Ammon's horn (tissue), 1 donor: ENCODE results near the gene FAM89A.
"Not testable (repeated sequence)": the region's sequence is repeated elsewhere in the genome, so short reads cannot be mapped to it uniquely, and the experiment has no call there.

Experiments used
- DNase-seq: peaks from one replicate; pipeline ENCODE4 v3.0.0-alpha.2; 2016; ENCODE audit warnings: low spot score

The FAM89A gene

GRCh38 chr1:231029841-231030240 lies 10.2 kb downstream of the FAM89A start:
- no peak for DNase-seq

- DNase-seq: not testable (repeated sequence)
Observed at GRCh38 chr1:231029247-231029646, 10.8 kb downstream of the FAM89A start.

GRCh38 chr1:231028682-231029081 lies 11.4 kb downstream of the FAM89A start:
- DNase-seq: no peak

- DNase-seq: no peak
Observed at GRCh38 chr1:231027971-231028370, 12.1 kb downstream of the FAM89A start.

- DNase-seq: no peak
Observed at GRCh38 chr1:231027136-231027925, 12.7 kb downstream of the FAM89A start.

GRCh38 chr1:231026576-231026975 lies 13.5 kb downstream of the FAM89A start:
- no peak for DNase-seq

GRCh38 chr1:231023150-231023549 lies 16.9 kb downstream of the FAM89A start:
- no peak for DNase-seq

GRCh38 chr1:231022543-231022942 lies 17.5 kb downstream of the FAM89A start:
- DNase-seq: not testable (repeated sequence)

- DNase-seq: no peak
Observed at GRCh38 chr1:231021540-231022031, 18.5 kb downstream of the FAM89A start.

GRCh38 chr1:231020816-231021215 lies 19.2 kb downstream of the FAM89A start:
- no peak for DNase-seq

GRCh38 chr1:231020139-231020601 lies 19.9 kb downstream of the FAM89A start:
- DNase-seq: no peak

GRCh38 chr1:231019711-231020110 lies 20.3 kb downstream of the FAM89A start:
- no peak for DNase-seq

- no peak for DNase-seq
Observed at GRCh38 chr1:231016966-231017365, 23.1 kb downstream of the FAM89A start.

- no peak for DNase-seq
Observed at GRCh38 chr1:231016234-231016633, 23.8 kb downstream of the FAM89A start.

- DNase-seq: no peak
Observed at GRCh38 chr1:231013391-231014015, 26.6 kb downstream of the FAM89A start.

- no peak for DNase-seq
Observed at GRCh38 chr1:231011963-231012362, 28.1 kb downstream of the FAM89A start.

GRCh38 chr1:231011360-231011759 lies 28.7 kb downstream of the FAM89A start:
- DNase-seq: no peak

- DNase-seq: not testable (repeated sequence)
Observed at GRCh38 chr1:231007535-231007934, 32.5 kb downstream of the FAM89A start.

- no peak for DNase-seq
Observed at GRCh38 chr1:231001892-231002291, 38.2 kb downstream of the FAM89A start.

- DNase-seq: no peak
Observed at GRCh38 chr1:231000639-231001038, 39.4 kb downstream of the FAM89A start.

- no peak for DNase-seq
Observed at GRCh38 chr1:231000201-231000600, 39.9 kb downstream of the FAM89A start.

GRCh38 chr1:230994860-230995259 lies 45.2 kb downstream of the FAM89A start:
- no peak for DNase-seq

- DNase-seq: no peak
Observed at GRCh38 chr1:230992100-230992774, 47.8 kb downstream of the FAM89A start.
